Neural cell (in vitro differentiated cells): Measurements from ENCODE around the gene CLASP2.

Source experiments
- CTCF ChIP-seq: fragments of 450-650 bp; IDR thresholded peaks from 2 replicates; pipeline ENCODE4 v1.5.1; 2014; ENCODE audit warnings: antibody characterized with exemption, mild to moderate bottlenecking, moderate library complexity; ENCODE audit not compliant: poor library complexity, severe bottlenecking
- POLR2AphosphoS5 ChIP-seq: IDR thresholded peaks from 2 replicates; pipeline ENCODE4 v1.6.1; 2012
- RAD21 ChIP-seq: fragments of 450-650 bp; conservative IDR thresholded peaks from 2 replicates; pipeline ENCODE4 v1.6.1; 2014; ENCODE audit warnings: antibody characterized with exemption, mild to moderate bottlenecking, moderate library complexity
- SMC3 ChIP-seq: fragments of 450-650 bp; conservative IDR thresholded peaks from 2 replicates; pipeline ENCODE4 v1.6.1; 2014; ENCODE audit warnings: antibody characterized with exemption, mild to moderate bottlenecking, moderate library complexity; ENCODE audit not compliant: poor library complexity

DNA sequence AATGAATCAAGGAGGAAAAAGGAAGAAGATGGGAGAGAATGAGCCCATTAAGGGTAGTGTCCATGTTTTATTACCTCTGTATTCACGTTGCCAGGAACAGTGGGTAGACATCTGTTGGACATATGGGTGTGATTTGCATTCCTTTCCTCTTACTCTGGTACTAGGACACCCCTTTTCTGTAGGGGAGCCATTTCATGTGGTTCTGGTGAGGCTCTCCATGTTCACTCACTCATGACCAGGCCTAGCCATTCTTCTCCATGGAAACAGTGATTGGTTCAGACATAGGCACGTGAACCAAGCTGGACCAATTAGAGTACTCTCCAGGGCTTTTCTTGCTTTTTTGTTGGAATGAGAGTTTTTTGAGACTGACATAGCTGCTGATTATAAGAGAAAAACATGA is 40.8 kb upstream of the CLASP2 start:
- TF ChIP-seq CTCF, result no peak
- TF ChIP-seq SMC3, result no peak
- no peak for TF ChIP-seq POLR2AphosphoS5
- no peak for TF ChIP-seq RAD21
